Bronchial epithelial cell (primary cell): ENCODE results near the gene MYRIP. TPM values are rescaled to one million over a fixed set of nuclear protein-coding genes. Genes with fewer than 3 reads are reported as not detected.

ENCODE experiments used
- DNase-seq: peaks from one replicate; pipeline ENCODE4 v3.0.0-alpha.2; 2010; ENCODE audit warnings: low read depth
- FAIRE-seq: peaks from 2 replicates; lab custom pipeline; 2011; peaks lifted over from hg19 to GRCh38; lab: Jason Lieb, UNC
- H3K27me3 ChIP-seq: 2 replicates; pipeline ENCODE4 v1.5.1; 2011; ENCODE audit warnings: low read length; ENCODE audit not compliant: control insufficient read depth, insufficient read depth
- H3K36me3 ChIP-seq: 2 replicates; pipeline ENCODE4 v1.5.1; 2011; ENCODE audit warnings: low read length; ENCODE audit not compliant: control insufficient read depth, insufficient read depth
- H3K4me3 ChIP-seq: 2 replicates; pipeline ENCODE4 v1.5.1; 2011; ENCODE audit warnings: mild to moderate bottlenecking, low read depth, low read length, control low read depth
- CTCF ChIP-seq: IDR thresholded peaks from 2 replicates; pipeline ENCODE4 v1.5.1; 2011; ENCODE audit warnings: mild to moderate bottlenecking, moderate library complexity, low read length, control low read depth, inconsistent platforms; ENCODE audit not compliant: insufficient read depth, severe bottlenecking
- total RNA-seq: library from RNA; depleted of rRNA; stranded (reverse); fragments of >200 nt; gene quantifications from 2 replicates; pipeline ENCODE4 v1.2.1, GENCODE V29; 2014

The MYRIP gene
- total RNA-seq, 1 donor from 2014 or later, result not detected

- DNase-seq (no peak), FAIRE-seq (no peak)
Measured at GRCh38 chr3:40170395-40170794, 361.0 kb downstream of the MYRIP start.

GRCh38 chr3:40172560-40172959 is 363.2 kb downstream of the MYRIP start:
- Histone ChIP-seq H3K27me3 (peaks cover 2% of the 10 kb centered on the region), H3K4me3 (no peak overlapping the region), H3K36me3 (no peaks in the 10 kb centered on the region)
- no peak for TF ChIP-seq CTCF
- no peak for FAIRE-seq
- no peak for DNase-seq

More at GRCh38 chr3:40170395-40170794, 361.0 kb downstream of the MYRIP start:
- H3K4me3 ChIP-seq, result no peak overlapping the region
- H3K27me3 ChIP-seq, result peaks cover 2% of the 10 kb centered on the region
- H3K36me3 ChIP-seq, result no peaks in the 10 kb centered on the region
- no peak for TF ChIP-seq CTCF

GRCh38 chr3:40173227-40173721 is 363.9 kb downstream of the MYRIP start:
- Histone ChIP-seq H3K36me3 (no peaks in the 10 kb centered on the region), H3K27me3 (peaks cover 2% of the 10 kb centered on the region), H3K4me3 (no peak overlapping the region)
- TF ChIP-seq CTCF, result no peak
- DNase-seq (no peak), FAIRE-seq (no peak)

- Histone ChIP-seq H3K27me3 (no peaks in the 10 kb centered on the region), H3K4me3 (no peak overlapping the region), H3K36me3 (no peaks in the 10 kb centered on the region)
- DNase-seq (no peak), FAIRE-seq (no peak)
- TF ChIP-seq CTCF, result no peak
Measured at GRCh38 chr3:40178012-40178594, 368.7 kb downstream of the MYRIP start.

GRCh38 chr3:40179016-40179415 is 369.6 kb downstream of the MYRIP start:
- DNase-seq (peak; percentile 62), FAIRE-seq (no peak)
- TF ChIP-seq CTCF, result peak; percentile 75

GRCh38 chr3:40181182-40181581 is 371.8 kb downstream of the MYRIP start:
- no peak for TF ChIP-seq CTCF
- Histone ChIP-seq H3K4me3 (no peak overlapping the region), H3K27me3 (no peaks in the 10 kb centered on the region), H3K36me3 (no peaks in the 10 kb centered on the region)
- DNase-seq (no peak), FAIRE-seq (no peak)

More at GRCh38 chr3:40179016-40179415, 369.6 kb downstream of the MYRIP start:
- Histone ChIP-seq H3K36me3 (no peaks in the 10 kb centered on the region), H3K27me3 (no peaks in the 10 kb centered on the region), H3K4me3 (no peak overlapping the region)
